Loucy (cell line): Measurements from ENCODE around the gene WDR35.

Experiments used
- CTCF ChIP-seq: fragments of 200-600 bp; sonication (generic); conservative IDR thresholded peaks from 2 replicates; pipeline ENCODE4 v1.5.1; 2014; ENCODE audit warnings: mild to moderate bottlenecking, antibody characterized with exemption, low read length
- EZH2phosphoT487 ChIP-seq: fragments of 200-600 bp; IDR thresholded peaks from 2 replicates; pipeline ENCODE4 v1.6.1; 2018; ENCODE audit warnings: antibody characterized with exemption, mild to moderate bottlenecking, moderate library complexity, borderline replicate concordance

DNA sequence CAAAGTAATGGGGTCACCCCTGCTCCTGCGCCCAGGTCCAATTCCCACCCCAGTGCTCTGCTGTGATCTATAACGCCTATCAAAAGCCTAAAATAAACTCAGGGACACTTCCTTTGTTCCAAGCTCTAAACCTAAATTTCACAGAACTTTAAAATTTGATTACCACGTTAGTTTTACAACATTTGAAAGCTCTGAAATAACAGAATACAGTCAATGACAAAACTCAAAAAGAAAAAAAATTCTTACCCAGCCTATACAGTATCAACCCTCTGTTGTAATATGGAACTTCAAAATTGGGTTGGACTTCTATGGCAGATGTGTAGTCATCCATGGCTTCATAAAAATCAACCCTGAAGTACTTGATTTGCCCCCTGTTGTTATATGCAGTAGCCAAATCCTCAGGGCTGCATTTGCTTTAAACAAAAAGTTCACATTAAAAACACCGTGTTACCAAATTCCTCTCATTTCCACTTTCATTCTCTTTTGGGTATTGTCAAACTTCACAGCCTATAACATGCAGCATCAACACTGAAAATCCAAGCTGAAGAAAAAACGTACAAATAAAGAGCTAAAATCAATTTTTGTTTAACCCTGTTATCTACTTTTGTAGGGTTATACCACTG is 92.2 kb downstream of the WDR35 start:
- no peak for TF ChIP-seq CTCF
- no peak for TF ChIP-seq EZH2phosphoT487
